Measurements from ENCODE around the gene PLCB1.

The PLCB1 gene

GRCh38 chr20:8249634-8250033, 117.6 kb downstream of the PLCB1 start:
- no peak overlapping the region for H3K4me3 ChIP-seq (ENCODE audit: low read length)
- no peaks in the 10 kb centered on the region for H3K9me3 ChIP-seq (ENCODE audit: control insufficient read depth, insufficient read depth, low read length)

GRCh38 chr20:8250539-8251200, 118.6 kb downstream of the PLCB1 start:
- Histone ChIP-seq H3K27me3 (ENCODE audit: control insufficient read depth, low read length) (no peaks in the 10 kb centered on the region), H3K36me3 (ENCODE audit: control insufficient read depth, low read length) (no peaks in the 10 kb centered on the region), H3K4me3 (ENCODE audit: low read length) (no peak overlapping the region), H3K4me2 (ENCODE audit: low read length) (no peak overlapping the region), H4K20me1 (ENCODE audit: control insufficient read depth, insufficient read depth, low read depth, low read length) (no peaks in the 10 kb centered on the region), H3K9me2 (replicated peaks; ENCODE audit: control insufficient read depth, low read length) (no peaks in the 10 kb centered on the region), H3K27ac (ENCODE audit: low read depth, low read length) (no peak overlapping the region), H3F3A (ENCODE audit: control insufficient read depth, insufficient read depth) (no peaks in the 10 kb centered on the region), H3K4me1 (ENCODE audit: control insufficient read depth, low read length) (no peaks in the 10 kb centered on the region), H3K9me3 (ENCODE audit: control insufficient read depth, insufficient read depth, low read length) (no peaks in the 10 kb centered on the region), H3K79me2 (ENCODE audit: control insufficient read depth, low read length) (no peaks in the 10 kb centered on the region)
- TF ChIP-seq EZH2phosphoT487 (IDR thresholded peaks at IDR 0.05; ENCODE audit: borderline replicate concordance, low read length), result no peak
- TF ChIP-seq CTCF (IDR thresholded peaks at IDR 0.05; ENCODE audit: low read depth, low read length, poor library complexity, severe bottlenecking), result no peak

More at GRCh38 chr20:8249634-8250033, 117.6 kb downstream of the PLCB1 start:
- Histone ChIP-seq H3K27ac (ENCODE audit: low read depth, low read length) (no peak overlapping the region), H3K9me2 (replicated peaks; ENCODE audit: control insufficient read depth, low read length) (no peaks in the 10 kb centered on the region), H3K79me2 (ENCODE audit: control insufficient read depth, low read length) (no peaks in the 10 kb centered on the region), H3K27me3 (ENCODE audit: control insufficient read depth, low read length) (no peaks in the 10 kb centered on the region), H3K36me3 (ENCODE audit: control insufficient read depth, low read length) (no peaks in the 10 kb centered on the region), H4K20me1 (ENCODE audit: control insufficient read depth, insufficient read depth, low read depth, low read length) (no peaks in the 10 kb centered on the region), H3K4me2 (ENCODE audit: low read length) (no peak overlapping the region), H3K4me1 (ENCODE audit: control insufficient read depth, low read length) (no peaks in the 10 kb centered on the region), H3F3A (ENCODE audit: control insufficient read depth, insufficient read depth) (no peaks in the 10 kb centered on the region)
- TF ChIP-seq EZH2phosphoT487 (IDR thresholded peaks at IDR 0.05; ENCODE audit: borderline replicate concordance, low read length) (no peak), CTCF (IDR thresholded peaks at IDR 0.05; ENCODE audit: low read depth, low read length, poor library complexity, severe bottlenecking) (no peak)

- Histone ChIP-seq H3K27me3 (ENCODE audit: control insufficient read depth, low read length) (no peaks in the 10 kb centered on the region), H3K9me3 (ENCODE audit: control insufficient read depth, insufficient read depth, low read length) (no peaks in the 10 kb centered on the region), H3K9me2 (replicated peaks; ENCODE audit: control insufficient read depth, low read length) (no peaks in the 10 kb centered on the region), H3K4me1 (ENCODE audit: control insufficient read depth, low read length) (no peaks in the 10 kb centered on the region), H3F3A (ENCODE audit: control insufficient read depth, insufficient read depth) (no peaks in the 10 kb centered on the region), H3K4me2 (ENCODE audit: low read length) (no peak overlapping the region), H3K79me2 (ENCODE audit: control insufficient read depth, low read length) (no peaks in the 10 kb centered on the region), H3K4me3 (ENCODE audit: low read length) (no peak overlapping the region), H3K27ac (ENCODE audit: low read depth, low read length) (no peak overlapping the region), H3K36me3 (ENCODE audit: control insufficient read depth, low read length) (no peaks in the 10 kb centered on the region), H4K20me1 (ENCODE audit: control insufficient read depth, insufficient read depth, low read depth, low read length) (no peaks in the 10 kb centered on the region)
- TF ChIP-seq CTCF (IDR thresholded peaks at IDR 0.05; ENCODE audit: low read depth, low read length, poor library complexity, severe bottlenecking) (no peak), EZH2phosphoT487 (IDR thresholded peaks at IDR 0.05; ENCODE audit: borderline replicate concordance, low read length) (no peak)
Measured at GRCh38 chr20:8251201-8251575, 119.1 kb downstream of the PLCB1 start.
